ENCODE measurements around the gene XPC.

XPC gene

DNA sequence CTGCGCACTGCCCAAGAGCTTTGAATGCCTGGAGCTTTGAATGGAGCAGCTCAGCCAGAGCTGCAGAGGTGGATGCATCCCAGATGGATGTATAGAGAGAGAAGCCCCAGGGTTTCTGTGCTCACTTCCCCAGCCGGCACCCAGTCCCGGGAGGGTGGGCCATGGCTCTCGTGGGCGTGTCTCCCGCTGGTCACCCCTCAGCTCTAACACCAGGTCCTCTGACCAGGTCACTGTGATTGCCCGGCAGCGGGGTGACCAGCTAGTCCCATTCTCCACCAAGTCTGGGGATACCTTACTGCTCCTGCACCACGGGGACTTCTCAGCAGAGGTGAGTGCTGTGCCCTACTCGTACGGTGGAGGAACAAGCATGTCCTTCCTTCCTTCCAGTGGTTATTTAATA lies 42.8 kb downstream of the XPC start:
- DNase-seq (ENCODE audit: extremely low spot score) = no peak
- POLR2A ChIA-PET = no interaction called here
- CTCF ChIA-PET = no interaction called here
- TF ChIP-seq HDGF (IDR thresholded peaks at IDR 0.05; ENCODE audit: borderline replicate concordance) (no peak), L3MBTL2 (conservative IDR thresholded peaks at IDR 0.05) (no peak), NFRKB (IDR thresholded peaks at IDR 0.05) (no peak), TARDBP (IDR thresholded peaks at IDR 0.05) (no peak), FOXM1 (IDR thresholded peaks at IDR 0.05; ENCODE audit: borderline replicate concordance) (no peak), ARNT (IDR thresholded peaks at IDR 0.05) (no peak), SP1 (IDR thresholded peaks at IDR 0.05) (no peak), ZNF384 (IDR thresholded peaks at IDR 0.05) (no peak), LEF1 (IDR thresholded peaks at IDR 0.05; ENCODE audit: borderline replicate concordance) (no peak), BHLHE40 (IDR thresholded peaks at IDR 0.05; ENCODE audit: borderline replicate concordance) (no peak), SUZ12 (IDR thresholded peaks at IDR 0.05) (no peak), CTBP1 (IDR thresholded peaks at IDR 0.05; ENCODE audit: borderline replicate concordance) (no peak), FOXK2 (IDR thresholded peaks at IDR 0.05) (no peak), ELF4 (IDR thresholded peaks at IDR 0.05) (no peak), FOXA1 (IDR thresholded peaks at IDR 0.05) (no peak)
- TF ChIP-seq, protein P1, sequence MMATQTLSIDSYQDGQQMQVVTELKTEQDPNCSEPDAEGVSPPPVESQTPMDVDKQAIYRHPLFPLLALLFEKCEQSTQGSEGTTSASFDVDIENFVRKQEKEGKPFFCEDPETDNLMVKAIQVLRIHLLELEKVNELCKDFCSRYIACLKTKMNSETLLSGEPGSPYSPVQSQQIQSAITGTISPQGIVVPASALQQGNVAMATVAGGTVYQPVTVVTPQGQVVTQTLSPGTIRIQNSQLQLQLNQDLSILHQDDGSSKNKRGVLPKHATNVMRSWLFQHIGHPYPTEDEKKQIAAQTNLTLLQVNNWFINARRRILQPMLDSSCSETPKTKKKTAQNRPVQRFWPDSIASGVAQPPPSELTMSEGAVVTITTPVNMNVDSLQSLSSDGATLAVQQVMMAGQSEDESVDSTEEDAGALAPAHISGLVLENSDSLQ (IDR thresholded peaks at IDR 0.05) = no peak

- no peak for DNase-seq (ENCODE audit: extremely low spot score)
- ChIA-PET CTCF (no interaction called here), POLR2A (interaction anchor here (1.1 kb wide), 1 partner anchor 9 kb away, joined by 5 read pairs; the partner anchor contains the start of genes CHCHD4 and TMEM43)
- TF ChIP-seq FOXM1 (IDR thresholded peaks at IDR 0.05; ENCODE audit: borderline replicate concordance) (no peak), L3MBTL2 (conservative IDR thresholded peaks at IDR 0.05) (no peak), CTBP1 (IDR thresholded peaks at IDR 0.05; ENCODE audit: borderline replicate concordance) (no peak), NFRKB (IDR thresholded peaks at IDR 0.05) (no peak), TARDBP (IDR thresholded peaks at IDR 0.05) (no peak), BHLHE40 (IDR thresholded peaks at IDR 0.05; ENCODE audit: borderline replicate concordance) (no peak), ZNF384 (IDR thresholded peaks at IDR 0.05) (no peak), SP1 (IDR thresholded peaks at IDR 0.05) (no peak), ELF4 (IDR thresholded peaks at IDR 0.05) (no peak), SUZ12 (IDR thresholded peaks at IDR 0.05) (no peak), FOXA1 (IDR thresholded peaks at IDR 0.05) (no peak)
- TF ChIP-seq, protein P1 (IDR thresholded peaks at IDR 0.05) = no peak
Measured at GRCh38 chr3:14134291-14134690, 44.1 kb downstream of the XPC start.

DNA sequence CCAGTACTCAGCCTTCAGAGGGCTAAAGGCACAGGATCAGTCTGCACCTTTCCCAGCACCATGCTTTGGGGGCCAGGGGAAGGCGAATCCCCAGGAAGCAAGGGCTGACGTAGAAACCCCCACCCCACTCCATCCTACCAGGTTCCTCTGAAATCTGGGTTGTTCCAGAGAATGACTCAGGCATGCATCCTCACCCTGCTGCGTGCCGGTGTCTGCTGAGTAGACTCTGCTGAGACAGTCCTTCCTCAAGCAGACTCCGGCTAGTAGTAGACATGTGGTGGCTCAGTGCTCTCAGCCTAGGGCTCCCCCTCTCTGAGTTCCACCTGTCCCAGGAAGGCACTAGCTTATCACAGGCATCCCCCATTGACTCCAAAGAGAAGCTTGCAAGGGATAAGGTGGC lies 44.5 kb downstream of the XPC start:
- ChIA-PET POLR2A (interaction anchor here (1.1 kb wide), 1 partner anchor 9 kb away, joined by 5 read pairs; the partner anchor contains the start of genes CHCHD4 and TMEM43), CTCF (no interaction called here)
- no peak for DNase-seq (ENCODE audit: extremely low spot score)
- no peak for TF ChIP-seq ELF4 (IDR thresholded peaks at IDR 0.05)
- TF ChIP-seq NFRKB (IDR thresholded peaks at IDR 0.05) = no peak
- no peak for TF ChIP-seq ARNT (IDR thresholded peaks at IDR 0.05)
- no peak for TF ChIP-seq SP1 (IDR thresholded peaks at IDR 0.05)
- TF ChIP-seq LEF1 (IDR thresholded peaks at IDR 0.05; ENCODE audit: borderline replicate concordance) = no peak
- no peak for TF ChIP-seq HDGF (IDR thresholded peaks at IDR 0.05; ENCODE audit: borderline replicate concordance)
- TF ChIP-seq, protein P1 (IDR thresholded peaks at IDR 0.05) = no peak
- TF ChIP-seq SUZ12 (IDR thresholded peaks at IDR 0.05) = no peak
- no peak for TF ChIP-seq FOXK2 (IDR thresholded peaks at IDR 0.05)
- TF ChIP-seq ZNF384 (IDR thresholded peaks at IDR 0.05) = no peak

DNA sequence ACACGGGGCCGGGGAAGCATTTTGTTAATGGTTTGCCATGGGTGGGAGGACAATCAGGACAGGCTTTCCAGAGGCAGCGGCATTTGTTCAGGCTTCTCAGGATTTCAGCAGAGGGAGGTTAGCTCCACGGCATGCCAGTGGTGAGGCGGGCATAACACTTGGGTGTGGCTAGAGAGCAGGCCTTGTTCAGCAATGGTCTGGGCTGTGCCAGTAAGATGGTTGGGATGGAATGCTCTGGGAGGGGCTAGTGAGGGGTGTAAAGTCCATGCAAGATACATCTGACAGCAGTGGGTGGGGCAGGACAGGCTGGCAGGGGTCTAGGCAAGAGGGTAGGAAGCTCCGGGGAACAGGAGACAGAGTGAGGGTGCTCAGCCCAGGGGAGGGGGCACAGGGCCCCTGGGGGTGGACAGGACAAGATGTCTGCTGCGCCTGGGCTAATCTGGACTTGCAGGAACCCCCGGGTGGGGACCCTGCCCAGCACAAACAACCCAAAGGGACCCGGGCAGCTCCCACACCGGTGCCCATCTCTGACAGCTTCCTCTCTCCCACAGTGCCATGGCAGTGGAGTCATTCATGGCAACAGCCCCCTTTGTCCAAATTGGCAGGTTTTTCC lies 45.1 kb downstream of the XPC start:
- POLR2A ChIA-PET = interaction anchor here (1.1 kb wide), 1 partner anchor 8 kb away, joined by 5 read pairs; the partner anchor contains the start of genes CHCHD4 and TMEM43

DNA sequence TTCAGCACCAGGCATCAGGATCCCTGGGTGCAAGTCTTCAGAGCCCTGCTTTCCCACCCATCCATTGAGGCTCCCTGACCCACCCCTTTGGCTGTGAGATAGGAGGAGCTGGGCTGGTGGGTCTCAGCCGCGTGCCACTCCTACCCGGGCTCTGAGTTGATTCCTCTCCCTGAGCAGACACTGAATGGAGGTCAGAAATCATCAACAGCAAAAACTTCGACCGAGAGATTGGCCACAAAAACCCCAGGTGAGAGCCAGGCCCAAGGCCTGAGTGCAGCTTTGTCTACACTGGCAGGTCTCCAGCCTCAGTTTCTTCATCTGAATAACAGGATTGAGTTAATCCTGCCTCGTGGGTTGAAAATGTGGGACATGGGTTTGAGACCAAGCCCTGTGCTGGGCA lies 45.7 kb downstream of the XPC start:
- ChIA-PET CTCF (interaction anchor here (1.1 kb wide), 1 partner anchor 20 kb away, joined by 3 read pairs; no protein-coding TSS in a partner anchor), POLR2A (no interaction called here)
- no peak for TF ChIP-seq BHLHE40 (IDR thresholded peaks at IDR 0.05; ENCODE audit: borderline replicate concordance)
- TF ChIP-seq L3MBTL2 (conservative IDR thresholded peaks at IDR 0.05) = no peak
- TF ChIP-seq FOXK2 (IDR thresholded peaks at IDR 0.05) = no peak
- no peak for TF ChIP-seq HDGF (IDR thresholded peaks at IDR 0.05; ENCODE audit: borderline replicate concordance)
- no peak for TF ChIP-seq FOXA1 (IDR thresholded peaks at IDR 0.05)
- no peak for DNase-seq (ENCODE audit: extremely low spot score)

More for the DNA sequence above, 45.1 kb downstream of the XPC start:
- CTCF ChIA-PET = no interaction called here
- TF ChIP-seq FOXK2 (IDR thresholded peaks at IDR 0.05) (no peak), LEF1 (IDR thresholded peaks at IDR 0.05; ENCODE audit: borderline replicate concordance) (no peak), HDGF (IDR thresholded peaks at IDR 0.05; ENCODE audit: borderline replicate concordance) (no peak), FOXA1 (IDR thresholded peaks at IDR 0.05) (no peak), CTBP1 (IDR thresholded peaks at IDR 0.05; ENCODE audit: borderline replicate concordance) (no peak), ZNF384 (IDR thresholded peaks at IDR 0.05) (no peak), NFRKB (IDR thresholded peaks at IDR 0.05) (no peak), FOXM1 (IDR thresholded peaks at IDR 0.05; ENCODE audit: borderline replicate concordance) (no peak), L3MBTL2 (conservative IDR thresholded peaks at IDR 0.05) (no peak), BHLHE40 (IDR thresholded peaks at IDR 0.05; ENCODE audit: borderline replicate concordance) (no peak), ARNT (IDR thresholded peaks at IDR 0.05) (no peak), SP1 (IDR thresholded peaks at IDR 0.05) (no peak), SUZ12 (IDR thresholded peaks at IDR 0.05) (no peak), ELF4 (IDR thresholded peaks at IDR 0.05) (no peak), TARDBP (IDR thresholded peaks at IDR 0.05) (no peak)
- TF ChIP-seq, protein P1 (IDR thresholded peaks at IDR 0.05) = no peak
- DNase-seq (ENCODE audit: extremely low spot score) = no peak

Data from HEK293T (cell line).